ENCODE measurements around the gene NDEL1. TPM values are rescaled to one million over a fixed set of nuclear protein-coding genes. Genes with fewer than 3 reads are reported as not detected.

The NDEL1 gene
- total RNA-seq, 1 donor from 2014 or later, result 43.5 TPM

- Histone ChIP-seq H3K4me3 (ENCODE audit: low read depth, low read length) (no peak overlapping the region), H3K27me3 (ENCODE audit: control insufficient read depth, insufficient read depth, low read length) (no peaks in the 10 kb centered on the region), H3K36me3 (ENCODE audit: control insufficient read depth, insufficient read depth, low read length) (peaks cover 1% of the 10 kb centered on the region)
- no peak for DNase-seq (ENCODE audit: low read depth)
- no peak for TF ChIP-seq CTCF (IDR thresholded peaks at IDR 0.05; ENCODE audit: insufficient read depth, low read length, poor library complexity, severe bottlenecking)
These were observed 26.9 kb downstream of the NDEL1 start for GRCh38 chr17:8462564-8462963.

- TF ChIP-seq CTCF (IDR thresholded peaks at IDR 0.05; ENCODE audit: insufficient read depth, low read length, poor library complexity, severe bottlenecking), result no peak
- no peak overlapping the region for H3K4me3 ChIP-seq (ENCODE audit: low read depth, low read length)
- peaks cover 1% of the 10 kb centered on the region for H3K36me3 ChIP-seq (ENCODE audit: control insufficient read depth, insufficient read depth, low read length)
- no peak for DNase-seq (ENCODE audit: low read depth)
- H3K27me3 ChIP-seq (ENCODE audit: control insufficient read depth, insufficient read depth, low read length), result no peaks in the 10 kb centered on the region
These were observed 27.4 kb downstream of the NDEL1 start for GRCh38 chr17:8463099-8463498.

GRCh38 chr17:8464941-8465340 lies 29.3 kb downstream of the NDEL1 start:
- no peak for DNase-seq (ENCODE audit: low read depth)
- Histone ChIP-seq H3K27me3 (ENCODE audit: control insufficient read depth, insufficient read depth, low read length) (no peaks in the 10 kb centered on the region), H3K36me3 (ENCODE audit: control insufficient read depth, insufficient read depth, low read length) (peaks cover 1% of the 10 kb centered on the region), H3K4me3 (ENCODE audit: low read depth, low read length) (no peak overlapping the region)
- TF ChIP-seq CTCF (IDR thresholded peaks at IDR 0.05; ENCODE audit: insufficient read depth, low read length, poor library complexity, severe bottlenecking), result no peak

- H3K36me3 ChIP-seq (ENCODE audit: control insufficient read depth, insufficient read depth, low read length), result no peaks in the 10 kb centered on the region
- no peaks in the 10 kb centered on the region for H3K27me3 ChIP-seq (ENCODE audit: control insufficient read depth, insufficient read depth, low read length)
- no peak overlapping the region for H3K4me3 ChIP-seq (ENCODE audit: low read depth, low read length)
- TF ChIP-seq CTCF (IDR thresholded peaks at IDR 0.05; ENCODE audit: insufficient read depth, low read length, poor library complexity, severe bottlenecking), result no peak
- DNase-seq (ENCODE audit: low read depth), result no peak
These were observed 29.7 kb downstream of the NDEL1 start for GRCh38 chr17:8465356-8465755.

- H3K36me3 ChIP-seq (ENCODE audit: control insufficient read depth, insufficient read depth, low read length), result no peaks in the 10 kb centered on the region
- H3K4me3 ChIP-seq (ENCODE audit: low read depth, low read length), result no peak overlapping the region
- DNase-seq (ENCODE audit: low read depth), result no peak
- TF ChIP-seq CTCF (IDR thresholded peaks at IDR 0.05; ENCODE audit: insufficient read depth, low read length, poor library complexity, severe bottlenecking), result no peak
- H3K27me3 ChIP-seq (ENCODE audit: control insufficient read depth, insufficient read depth, low read length), result no peaks in the 10 kb centered on the region
These were observed 30.1 kb downstream of the NDEL1 start for GRCh38 chr17:8465759-8466158.

GRCh38 chr17:8466456-8466855 lies 30.8 kb downstream of the NDEL1 start:
- no peaks in the 10 kb centered on the region for H3K27me3 ChIP-seq (ENCODE audit: control insufficient read depth, insufficient read depth, low read length)
- H3K4me3 ChIP-seq (ENCODE audit: low read depth, low read length), result no peak overlapping the region
- DNase-seq (ENCODE audit: low read depth), result no peak
- TF ChIP-seq CTCF (IDR thresholded peaks at IDR 0.05; ENCODE audit: insufficient read depth, low read length, poor library complexity, severe bottlenecking), result no peak
- no peaks in the 10 kb centered on the region for H3K36me3 ChIP-seq (ENCODE audit: control insufficient read depth, insufficient read depth, low read length)

All from kidney epithelial cell (primary cell).